Heart left ventricle (tissue), 13 donors: ENCODE data around the gene UBA5.
"Not testable (repeated sequence)": the region's sequence is repeated elsewhere in the genome, so short reads cannot be mapped to it uniquely, and the experiment has no call there.

Source experiments
- CTCF ChIP-seq, 12 donors: fragments of 200-600 bp; sonication (generic) in 4 of 12; IDR thresholded peaks; one replicate each; pipeline versions ENCODE4 v1.5.0 to v1.8.0; 2018 to 2022; ENCODE audit warnings: antibody characterized with exemption in 12 of 12, mild to moderate bottlenecking in 5 of 12
- POLR2A ChIP-seq, 2 donors: fragments of 450-650 bp; IDR thresholded peaks; one replicate each; pipeline ENCODE4 v1.6.1; 2017; ENCODE audit warnings: antibody characterized with exemption in 2 of 2, mild to moderate bottlenecking in 2 of 2, moderate library complexity in 2 of 2
- donor health status: ischemic (EF 13 %, LVEDD 7.1; RV severe dilation, severe dysfunction).
- donor health status: DM: no; HTN: yes; CAD: no.
- donor health status: DM: no; HTN: no; CAD: no.
- donor health status: ischemic (EF 25% LVEDD 6.9; RV normal size, moderate dysfunction).
- donor health status: ischemic (EF 25% LVEDD 5.7; RV mildly dilated, moderate dysfunction).
- donor health status: ischemic (EF 35%, LVEDD 5.7; RV mildly dilated, moderate dysfunction).
- donor health status: nonischemic (EF 11% LVEDD 7.7; RV severe dilation, severe dysfunction).
- donor health status: DM: yes; HTN: yes; CAD: no.
- donor health status: PGD.
- donor health status: ischemic (EF 29% LVEDD 5.4; RV normal size, mild dysfunction).
- donor health status: nonischemic (EF 23%, LVEDD 6.1; RV moderate dilation, normal function).

- not testable (repeated sequence) for TF ChIP-seq CTCF, POLR2A (IDR thresholded peaks at IDR 0.05)
Observed at GRCh38 chr3:132641427-132641826, 18.7 kb upstream of the UBA5 start.
